Cardiac septum (tissue), 1 donor: ENCODE data around the gene ERC2. TPM values are rescaled to one million over a fixed set of nuclear protein-coding genes. Genes with fewer than 3 reads are reported as not detected.

Source experiments
- DNase-seq: peaks from one replicate; pipeline ENCODE4 v3.0.0-alpha.2; 2020; ENCODE audit warnings: low spot score
- intact Hi-C: fragments of 100-400 bp; cut with DNase I; formaldehyde crosslinking; loops from one replicate; pipeline ENCODE4 v1.14.0; 2022
- total RNA-seq: library from RNA; stranded (reverse); fragmentation: NEBNext Ultra II Directional; extraction: Animal tissue kit (Norgen Biotek cat#: 25700); gene quantifications from one replicate; pipeline ENCODE4 v1.2.1, GENCODE V29; 2021
- donor health status: DM: no; HTN: no; CAD: no.

The ERC2 gene
- total RNA-seq, 1 donor from 2014 or later, result 6.2 TPM

- DNase-seq, result no peak
- intact Hi-C loops, result no loop called here
Observed at GRCh38 chr3:56205406-56205805, 262.9 kb downstream of the ERC2 start.

GRCh38 chr3:56202997-56203396 lies 265.3 kb downstream of the ERC2 start:
- intact Hi-C loops, result no loop called here
- no peak for DNase-seq

GRCh38 chr3:56201407-56201806 lies 266.9 kb downstream of the ERC2 start:
- no peak for DNase-seq
- intact Hi-C loops, result no loop called here

GRCh38 chr3:56200251-56200650 lies 268.0 kb downstream of the ERC2 start:
- intact Hi-C loops, result no loop called here
- DNase-seq, result no peak

- no peak for DNase-seq
- intact Hi-C loops, result no loop called here
Observed at GRCh38 chr3:56197991-56198390, 270.3 kb downstream of the ERC2 start.

GRCh38 chr3:56197259-56197965 lies 270.9 kb downstream of the ERC2 start:
- DNase-seq, result no peak
- intact Hi-C loops, result no loop called here

- no peak for DNase-seq
- intact Hi-C loops, result no loop called here
Observed at GRCh38 chr3:56196700-56197099, 271.6 kb downstream of the ERC2 start.

GRCh38 chr3:56193519-56193918 lies 274.7 kb downstream of the ERC2 start:
- intact Hi-C loops, result no loop called here
- DNase-seq, result no peak

GRCh38 chr3:56192001-56192400 lies 276.3 kb downstream of the ERC2 start:
- intact Hi-C loops, result no loop called here
- no peak for DNase-seq

- no peak for DNase-seq
- intact Hi-C loops, result no loop called here
Observed at GRCh38 chr3:56190771-56191305, 277.4 kb downstream of the ERC2 start.

- DNase-seq, result no peak
- intact Hi-C loops, result no loop called here
Observed at GRCh38 chr3:56190130-56190529, 278.1 kb downstream of the ERC2 start.

GRCh38 chr3:56189536-56189935 lies 278.7 kb downstream of the ERC2 start:
- DNase-seq, result no peak
- intact Hi-C loops, result no loop called here

- DNase-seq, result no peak
- intact Hi-C loops, result no loop called here
Observed at GRCh38 chr3:56188201-56188600, 280.1 kb downstream of the ERC2 start.

GRCh38 chr3:56187051-56187450 lies 281.2 kb downstream of the ERC2 start:
- no peak for DNase-seq
- intact Hi-C loops, result no loop called here

GRCh38 chr3:56185827-56186226 lies 282.4 kb downstream of the ERC2 start:
- intact Hi-C loops, result no loop called here
- DNase-seq, result no peak

- DNase-seq, result no peak
- intact Hi-C loops, result no loop called here
Observed at GRCh38 chr3:56183529-56183928, 284.7 kb downstream of the ERC2 start.

- intact Hi-C loops, result no loop called here
- DNase-seq, result no peak
Observed at GRCh38 chr3:56180433-56180832, 287.8 kb downstream of the ERC2 start.

- intact Hi-C loops, result no loop called here
- no peak for DNase-seq
Observed at GRCh38 chr3:56173601-56174000, 294.7 kb downstream of the ERC2 start.

- no peak for DNase-seq
- intact Hi-C loops, result no loop called here
Observed at GRCh38 chr3:56164436-56164835, 303.8 kb downstream of the ERC2 start.

GRCh38 chr3:56157693-56158362 lies 310.4 kb downstream of the ERC2 start:
- intact Hi-C loops, result no loop called here
- no peak for DNase-seq

GRCh38 chr3:56154297-56154696 lies 314.0 kb downstream of the ERC2 start:
- no peak for DNase-seq
- intact Hi-C loops, result no loop called here
